ENCODE data around the gene TRPV4. TPM values are rescaled to one million over a fixed set of nuclear protein-coding genes. Genes with fewer than 3 reads are reported as not detected.

TRPV4 gene
- total RNA-seq, 1 donor from 2014 or later, result 2.1 TPM

DNA sequence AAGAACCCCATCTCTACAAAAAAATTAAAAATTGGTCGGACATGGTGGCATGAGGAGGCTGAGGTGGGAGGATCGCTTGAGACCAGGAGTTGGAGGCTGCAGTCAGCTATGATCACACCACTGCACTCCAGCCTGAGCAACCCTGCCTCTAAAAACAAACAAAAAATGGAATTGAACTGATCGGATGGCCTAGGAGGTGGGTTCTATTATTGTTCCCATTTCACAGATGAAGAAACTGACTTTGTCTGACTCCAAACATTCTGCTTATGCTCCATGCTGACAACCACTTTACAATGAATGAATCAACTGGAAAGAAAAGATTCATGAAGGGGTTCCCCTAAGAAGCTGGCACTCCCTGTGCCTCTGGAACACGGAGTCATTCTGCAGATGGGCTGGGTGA lies 47.3 kb downstream of the TRPV4 start:
- peaks cover 3% of the 10 kb centered on the region for H3K4me1 Mint-ChIP-seq (ENCODE audit: unreplicated experiment)
- TF ChIP-seq, protein P1, sequence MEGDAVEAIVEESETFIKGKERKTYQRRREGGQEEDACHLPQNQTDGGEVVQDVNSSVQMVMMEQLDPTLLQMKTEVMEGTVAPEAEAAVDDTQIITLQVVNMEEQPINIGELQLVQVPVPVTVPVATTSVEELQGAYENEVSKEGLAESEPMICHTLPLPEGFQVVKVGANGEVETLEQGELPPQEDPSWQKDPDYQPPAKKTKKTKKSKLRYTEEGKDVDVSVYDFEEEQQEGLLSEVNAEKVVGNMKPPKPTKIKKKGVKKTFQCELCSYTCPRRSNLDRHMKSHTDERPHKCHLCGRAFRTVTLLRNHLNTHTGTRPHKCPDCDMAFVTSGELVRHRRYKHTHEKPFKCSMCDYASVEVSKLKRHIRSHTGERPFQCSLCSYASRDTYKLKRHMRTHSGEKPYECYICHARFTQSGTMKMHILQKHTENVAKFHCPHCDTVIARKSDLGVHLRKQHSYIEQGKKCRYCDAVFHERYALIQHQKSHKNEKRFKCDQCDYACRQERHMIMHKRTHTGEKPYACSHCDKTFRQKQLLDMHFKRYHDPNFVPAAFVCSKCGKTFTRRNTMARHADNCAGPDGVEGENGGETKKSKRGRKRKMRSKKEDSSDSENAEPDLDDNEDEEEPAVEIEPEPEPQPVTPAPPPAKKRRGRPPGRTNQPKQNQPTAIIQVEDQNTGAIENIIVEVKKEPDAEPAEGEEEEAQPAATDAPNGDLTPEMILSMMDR (conservative IDR thresholded peaks at IDR 0.05), result no peak
- no peak for DNase-seq (ENCODE audit: extremely low spot score, unreplicated experiment)
- no peaks in the 10 kb centered on the region for H3K27me3 Mint-ChIP-seq
- H3K9me3 Mint-ChIP-seq, result no peaks in the 10 kb centered on the region
- no peak overlapping the region for H3K27ac Mint-ChIP-seq
- no peak overlapping the region for H3K4me3 Mint-ChIP-seq
- H3K36me3 Mint-ChIP-seq, result no peaks in the 10 kb centered on the region

DNA sequence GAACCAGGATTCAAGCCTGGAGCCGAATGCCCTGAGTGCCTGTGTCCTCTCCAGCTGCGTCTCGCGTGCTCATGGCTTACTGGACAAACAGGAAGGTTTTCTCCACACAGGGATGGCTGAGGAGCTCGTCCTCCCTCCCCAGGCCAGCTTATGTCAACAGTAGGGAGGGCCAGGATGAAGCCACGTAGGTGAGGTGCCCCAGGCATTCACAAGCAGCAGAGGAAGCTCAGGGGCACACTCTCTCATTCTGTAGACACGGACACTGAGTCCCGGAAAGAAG lies 49.3 kb downstream of the TRPV4 start:
- H3K27ac Mint-ChIP-seq, result no peak overlapping the region
- no peaks in the 10 kb centered on the region for H3K9me3 Mint-ChIP-seq
- peak; percentile 49 for DNase-seq (ENCODE audit: extremely low spot score, unreplicated experiment)
- no peaks in the 10 kb centered on the region for H3K36me3 Mint-ChIP-seq
- no peak overlapping the region for H3K4me3 Mint-ChIP-seq
- H3K4me1 Mint-ChIP-seq (ENCODE audit: unreplicated experiment), result peaks cover 3% of the 10 kb centered on the region
- TF ChIP-seq, protein P1 (conservative IDR thresholded peaks at IDR 0.05), result no peak
- H3K27me3 Mint-ChIP-seq, result no peaks in the 10 kb centered on the region

DNA sequence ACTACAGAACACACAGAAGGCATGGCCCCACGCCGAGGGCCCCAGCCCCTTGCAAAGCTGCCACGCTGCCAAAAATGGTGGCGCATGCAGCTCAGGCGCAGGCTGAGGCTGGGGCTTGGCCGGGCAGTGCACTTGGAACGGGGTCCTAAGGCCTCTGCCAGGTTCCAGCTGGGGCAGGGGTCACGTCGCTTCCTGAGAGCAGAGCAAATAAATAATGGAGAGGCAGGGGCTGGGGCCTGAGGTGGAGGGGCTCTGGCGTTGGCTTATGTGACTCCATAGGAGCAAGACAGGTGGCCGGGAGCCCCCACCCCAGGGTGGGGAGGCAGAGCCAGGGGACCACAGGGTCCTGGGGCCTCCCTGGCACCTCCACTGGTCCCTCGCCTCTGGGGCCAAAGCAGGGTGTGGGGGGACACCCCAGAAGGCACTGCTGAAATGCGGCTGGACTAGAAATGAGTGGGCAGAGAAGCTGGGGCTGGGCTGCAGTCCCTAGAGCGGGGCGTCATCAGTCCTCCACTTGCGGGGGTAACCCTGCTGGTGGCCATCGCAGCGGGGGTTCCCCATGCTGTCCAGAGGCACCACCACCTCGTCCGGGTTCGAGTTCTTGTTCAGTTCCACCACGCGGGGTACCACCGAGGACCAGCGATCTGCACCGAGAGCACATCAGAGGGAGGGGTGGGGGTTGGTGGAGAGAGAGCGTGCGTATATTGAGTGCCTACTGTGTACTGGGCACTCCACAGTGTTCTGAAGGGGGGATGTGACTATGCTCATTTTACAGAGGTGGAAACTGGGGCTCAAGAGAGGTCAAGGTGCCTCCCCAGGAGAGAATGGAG lies 49.8 kb downstream of the TRPV4 start:
- no peaks in the 10 kb centered on the region for H3K36me3 Mint-ChIP-seq
- no peak overlapping the region for H3K27ac Mint-ChIP-seq
- TF ChIP-seq, protein P1 (conservative IDR thresholded peaks at IDR 0.05), result no peak

DNA sequence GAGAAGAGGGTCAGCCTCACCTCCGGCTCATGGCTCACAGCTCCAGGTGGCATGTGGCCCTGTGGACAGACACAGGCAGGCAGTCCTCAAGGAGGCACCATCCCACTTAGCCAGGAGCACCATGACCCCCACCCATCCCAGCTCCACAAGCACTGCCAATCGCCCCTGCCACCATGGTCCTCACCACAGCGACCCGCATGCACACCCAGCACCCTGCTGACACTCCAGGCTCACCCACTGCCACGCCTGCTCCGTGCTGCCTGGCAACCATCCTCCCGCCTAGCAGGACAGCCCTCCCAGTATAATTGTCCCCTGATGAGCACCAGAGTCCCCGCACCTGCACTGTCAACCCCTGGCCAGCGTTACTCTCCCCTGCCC lies 50.9 kb downstream of the TRPV4 start:
- peaks cover 8% of the 10 kb centered on the region for H3K4me1 Mint-ChIP-seq (ENCODE audit: unreplicated experiment)
- DNase-seq (ENCODE audit: extremely low spot score, unreplicated experiment), result peak; percentile 65
- H3K9me3 Mint-ChIP-seq, result no peaks in the 10 kb centered on the region
- TF ChIP-seq, protein P1 (conservative IDR thresholded peaks at IDR 0.05), result no peak
- no peaks in the 10 kb centered on the region for H3K36me3 Mint-ChIP-seq
- peak overlapping the region; percentile 6 for H3K27ac Mint-ChIP-seq
- no peak overlapping the region for H3K4me3 Mint-ChIP-seq
- H3K27me3 Mint-ChIP-seq, result no peaks in the 10 kb centered on the region

More for the DNA sequence above, 49.8 kb downstream of the TRPV4 start:
- peaks cover 3% of the 10 kb centered on the region for H3K4me1 Mint-ChIP-seq (ENCODE audit: unreplicated experiment)
- peak; percentile 65 for DNase-seq (ENCODE audit: extremely low spot score, unreplicated experiment)
- H3K27me3 Mint-ChIP-seq, result no peaks in the 10 kb centered on the region
- H3K4me3 Mint-ChIP-seq, result no peak overlapping the region
- no peaks in the 10 kb centered on the region for H3K9me3 Mint-ChIP-seq

DNA sequence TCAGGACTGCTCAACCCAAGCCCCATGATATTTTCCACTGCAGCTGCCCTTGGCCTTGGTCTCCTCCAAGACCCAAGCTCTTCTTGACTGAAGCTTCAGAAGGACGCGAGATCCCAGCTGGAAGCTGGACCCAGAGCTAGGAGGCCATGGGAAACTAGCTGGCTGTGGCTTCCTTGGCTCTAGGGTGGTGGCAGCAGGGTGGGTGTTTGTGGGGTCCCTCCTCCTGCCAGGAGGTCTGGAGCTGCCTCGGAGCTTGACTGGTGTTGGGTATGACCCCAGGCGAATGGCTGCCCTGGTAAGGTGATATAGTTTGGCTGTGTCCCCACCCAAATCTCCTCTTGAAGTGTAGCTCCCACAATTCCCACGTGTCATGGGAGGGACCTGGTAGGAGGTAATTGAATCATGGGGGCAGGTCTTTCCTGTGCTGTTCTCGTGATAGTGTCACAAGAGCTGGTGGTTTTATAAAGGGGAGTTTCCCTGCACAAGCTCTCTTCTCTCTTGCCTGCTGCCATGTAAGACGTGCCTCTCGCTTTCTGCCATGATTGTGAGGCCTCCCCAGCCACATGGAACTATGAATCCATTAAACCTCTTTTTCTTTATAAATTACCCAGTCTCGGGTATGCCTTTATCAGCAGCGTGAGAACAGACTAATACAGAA lies 51.4 kb downstream of the TRPV4 start:
- Mint-ChIP-seq H3K27me3 (no peaks in the 10 kb centered on the region), H3K27ac (peak overlapping the region; percentile 6), H3K4me3 (no peak overlapping the region), H3K36me3 (no peaks in the 10 kb centered on the region), H3K9me3 (no peaks in the 10 kb centered on the region), H3K4me1 (ENCODE audit: unreplicated experiment) (peaks cover 9% of the 10 kb centered on the region)
- TF ChIP-seq, protein P1 (conservative IDR thresholded peaks at IDR 0.05), result no peak
- DNase-seq (ENCODE audit: extremely low spot score, unreplicated experiment), result peak; percentile 58
